GM20431 (cell line): ENCODE measurements around the gene NETO1.

Experiments
- in situ Hi-C: fragments of 300-500 bp; cut with MseI, MboI; formaldehyde crosslinking; loops from one replicate; pipeline ENCODE4 v1.15.0; 2020; ENCODE audit warnings: low sequenced_read_pairs; ENCODE audit not compliant: unreplicated experiment

Gene NETO1

DNA sequence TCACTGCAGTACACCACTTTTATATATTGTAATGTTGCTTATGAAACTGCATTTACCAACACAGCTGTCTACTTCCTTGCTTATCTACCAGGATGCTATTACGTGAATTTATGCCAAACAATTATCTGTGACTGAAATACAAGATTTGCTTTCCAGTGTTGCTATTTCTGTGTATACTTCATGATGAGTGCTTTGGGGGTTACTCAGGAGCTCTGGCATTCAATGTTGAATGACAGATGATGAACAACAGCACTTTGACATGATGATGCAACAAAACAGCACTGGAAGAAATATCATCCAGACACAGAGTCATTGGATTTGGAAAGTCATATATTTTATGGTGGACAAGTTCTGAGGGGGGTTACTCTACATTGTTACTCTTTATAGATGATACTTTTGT is 125.8 kb downstream of the NETO1 start:
- in situ Hi-C loops = no loop called here

DNA sequence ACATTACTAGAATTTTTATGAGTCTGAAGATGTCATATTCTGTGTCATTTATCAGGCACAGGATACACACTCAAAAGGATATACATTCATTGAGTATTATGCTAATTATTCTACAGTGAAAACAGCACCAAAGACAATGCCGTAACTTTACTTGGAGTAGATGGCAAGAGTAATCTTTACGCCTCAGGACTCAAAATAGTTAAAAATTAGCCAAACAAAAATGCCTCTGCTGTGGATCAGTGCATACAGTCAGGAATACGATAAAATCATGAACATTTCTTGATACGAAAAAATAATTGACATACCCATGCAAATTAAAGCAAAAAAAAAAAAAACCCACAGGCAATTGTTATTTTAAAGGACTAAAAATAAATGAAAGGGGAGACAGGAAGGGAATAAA is 129.7 kb downstream of the NETO1 start:
- in situ Hi-C loops = no loop called here

DNA sequence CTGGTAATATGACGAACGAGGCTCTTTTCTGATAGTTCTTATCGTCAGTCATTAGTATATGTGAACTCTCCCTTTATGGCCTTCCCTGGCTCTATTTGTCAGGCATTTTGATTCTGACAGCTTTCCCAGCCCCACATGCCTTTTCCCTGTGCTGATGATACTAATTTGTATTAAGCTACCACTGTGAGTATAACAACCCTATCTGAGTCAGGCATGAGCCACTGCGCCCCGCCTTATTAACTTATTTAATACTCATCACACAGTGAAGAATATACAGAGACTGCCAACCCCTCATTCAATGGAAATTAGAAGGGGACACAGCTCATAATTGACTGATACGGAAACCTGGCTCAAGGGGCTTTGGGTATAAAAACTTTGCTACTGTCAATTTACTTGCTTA is 140.0 kb downstream of the NETO1 start:
- in situ Hi-C loops = no loop called here

DNA sequence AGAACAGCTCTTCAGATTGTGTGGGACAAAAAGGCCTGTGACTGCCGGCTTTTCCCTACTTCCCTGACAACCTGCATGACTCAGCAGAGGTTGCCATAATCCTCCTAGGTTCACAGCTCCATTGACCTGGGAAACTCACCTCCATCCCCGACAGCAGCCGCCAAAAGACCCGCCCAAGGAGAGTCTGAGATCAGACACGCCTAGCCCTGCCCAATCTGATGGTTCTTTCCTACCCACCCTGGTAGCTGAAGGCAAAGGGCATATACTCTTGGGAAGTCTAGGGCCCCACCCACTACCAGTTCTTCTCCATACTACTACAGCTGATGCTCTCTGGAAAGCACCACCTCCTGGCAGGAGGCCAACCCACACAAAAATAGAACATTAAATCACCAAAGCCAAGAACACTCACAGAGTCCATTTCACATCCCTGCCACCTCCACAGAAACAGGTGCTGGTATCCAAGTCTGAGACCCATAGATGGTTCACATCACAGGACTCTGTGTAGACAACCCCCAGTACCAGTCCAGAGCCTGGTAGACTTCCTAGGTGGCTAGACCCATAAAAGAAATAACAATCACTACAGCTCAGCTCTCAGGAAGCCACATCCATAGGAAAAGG is 140.6 kb downstream of the NETO1 start:
- in situ Hi-C loops = no loop called here

DNA sequence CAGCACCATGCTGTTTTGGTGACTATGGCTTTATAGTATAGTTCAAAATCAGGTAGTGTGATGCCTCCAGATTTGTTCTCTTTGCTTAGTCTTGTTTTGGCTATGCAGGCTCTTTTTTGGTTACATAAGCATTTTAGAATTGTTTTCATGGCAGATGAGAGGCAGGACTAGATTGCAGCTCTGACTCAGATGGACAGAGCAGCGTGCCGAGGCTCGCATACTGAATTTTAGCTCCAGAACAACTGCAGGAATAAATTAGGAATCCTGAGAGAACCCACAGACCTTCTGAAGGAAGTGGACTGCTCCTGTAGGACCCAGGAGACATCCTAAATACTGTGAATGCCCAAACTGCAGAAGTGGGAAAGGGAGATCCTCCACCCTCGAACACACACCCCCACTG is 141.6 kb downstream of the NETO1 start:
- in situ Hi-C loops = no loop called here

DNA sequence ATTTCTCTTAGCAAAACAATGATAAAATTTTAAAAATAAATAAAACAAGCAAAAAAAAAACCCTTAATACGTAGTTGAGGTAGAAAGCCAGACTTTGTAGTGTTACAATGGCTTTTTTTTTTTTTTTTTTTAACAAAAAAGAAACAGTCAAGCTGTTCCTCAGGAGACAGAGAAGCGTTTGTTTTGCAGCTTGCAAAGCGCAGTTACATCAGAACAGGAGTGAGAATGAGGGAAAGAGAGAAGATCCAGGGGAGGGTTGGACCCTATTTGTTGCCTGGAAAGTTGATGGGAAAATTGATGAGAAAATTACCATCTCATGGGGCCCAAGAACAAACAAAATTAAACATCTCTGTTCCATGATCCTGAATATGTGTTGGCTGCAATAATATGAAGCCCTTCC is 146.5 kb downstream of the NETO1 start:
- in situ Hi-C loops = no loop called here

DNA sequence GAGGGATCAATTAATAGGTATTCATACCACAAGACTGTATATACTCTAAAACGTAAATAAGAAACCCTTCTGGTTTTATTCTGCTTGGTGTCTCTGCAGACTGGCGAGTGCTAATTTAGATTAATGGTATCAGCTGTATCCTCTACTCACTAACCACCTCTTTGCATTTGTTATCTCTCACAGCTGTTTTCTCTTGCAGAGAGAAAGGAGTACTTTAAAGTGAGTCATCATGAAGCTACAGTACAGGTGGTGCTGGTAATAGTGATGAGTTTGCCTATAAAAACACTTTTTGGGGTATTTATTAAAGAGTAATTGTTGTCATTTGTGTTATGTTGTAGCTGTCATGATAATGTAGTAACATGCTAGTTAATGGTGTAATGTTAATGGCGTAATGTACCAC is 147.7 kb downstream of the NETO1 start:
- in situ Hi-C loops = no loop called here

DNA sequence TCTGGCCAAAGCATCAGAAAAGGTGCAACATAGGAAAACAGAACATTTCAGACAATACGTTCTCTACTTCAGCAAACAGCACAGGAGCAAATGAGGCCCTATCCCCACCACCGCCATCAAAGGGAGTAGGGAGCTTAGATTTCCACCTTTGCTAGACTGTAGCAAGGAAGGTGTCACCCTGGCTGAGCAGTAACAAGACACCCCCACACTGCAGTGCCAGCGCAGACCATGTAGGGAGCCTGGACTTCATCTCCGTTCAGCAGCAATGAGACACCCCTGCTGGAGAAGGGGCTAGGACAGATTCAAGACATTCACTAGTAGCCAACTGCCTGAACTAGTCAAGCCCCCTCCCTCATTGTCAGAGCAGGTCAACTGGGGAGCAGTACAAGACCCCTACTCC is 163.6 kb downstream of the NETO1 start:
- in situ Hi-C loops = no loop called here

DNA sequence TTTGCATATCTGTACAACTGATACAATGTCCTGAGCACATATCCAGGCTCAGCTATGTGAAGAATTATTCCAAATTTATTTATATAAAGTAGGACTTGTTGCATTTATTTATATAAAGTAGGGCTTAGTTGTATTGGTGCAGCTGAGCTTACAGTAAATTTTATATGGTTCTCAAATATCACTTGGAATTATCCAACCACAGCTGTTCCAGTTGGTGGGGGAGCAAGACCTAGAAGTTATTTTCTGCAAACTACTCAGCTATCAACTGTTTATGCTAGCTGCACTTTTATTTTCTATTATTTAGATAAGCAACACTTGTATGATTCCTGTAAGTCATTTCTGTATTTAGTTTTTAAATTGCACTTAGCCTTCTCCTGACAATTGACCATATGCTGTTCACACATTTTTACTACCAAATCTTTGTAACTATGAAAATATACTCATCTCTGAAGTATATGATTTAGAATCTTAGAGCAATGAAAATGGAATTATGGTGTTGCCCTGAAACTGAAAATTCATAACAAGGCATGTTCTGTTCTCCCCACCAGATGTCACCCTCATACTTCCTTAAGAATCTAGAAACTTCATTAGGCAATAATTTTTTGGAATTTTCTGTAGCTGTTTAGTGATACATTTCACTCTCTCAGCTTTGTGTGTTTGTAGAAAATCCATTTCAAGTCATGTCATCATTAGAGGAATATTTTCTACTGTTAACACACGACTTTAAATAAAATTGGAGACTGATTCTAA is 166.7 kb downstream of the NETO1 start:
- in situ Hi-C loops = no loop called here

DNA sequence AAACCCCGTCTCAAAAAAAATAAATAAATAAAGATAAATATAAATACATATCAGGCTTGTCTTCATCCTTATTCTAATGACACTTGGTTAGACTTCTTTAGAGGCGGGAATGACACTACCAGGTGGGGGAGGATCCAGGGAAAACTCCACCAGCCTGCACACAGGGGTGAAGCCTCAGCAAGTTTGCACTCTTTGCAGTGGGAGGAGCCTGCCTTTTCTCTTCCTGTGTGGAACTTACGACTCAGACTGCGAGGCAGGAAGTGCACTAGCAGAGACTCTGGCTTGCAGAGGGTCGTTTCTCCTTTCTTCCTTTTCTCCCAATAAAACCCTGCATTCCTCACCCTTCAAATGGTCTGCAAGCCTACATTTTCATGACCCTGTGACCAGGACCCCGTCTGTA is 170.1 kb downstream of the NETO1 start:
- in situ Hi-C loops = no loop called here

DNA sequence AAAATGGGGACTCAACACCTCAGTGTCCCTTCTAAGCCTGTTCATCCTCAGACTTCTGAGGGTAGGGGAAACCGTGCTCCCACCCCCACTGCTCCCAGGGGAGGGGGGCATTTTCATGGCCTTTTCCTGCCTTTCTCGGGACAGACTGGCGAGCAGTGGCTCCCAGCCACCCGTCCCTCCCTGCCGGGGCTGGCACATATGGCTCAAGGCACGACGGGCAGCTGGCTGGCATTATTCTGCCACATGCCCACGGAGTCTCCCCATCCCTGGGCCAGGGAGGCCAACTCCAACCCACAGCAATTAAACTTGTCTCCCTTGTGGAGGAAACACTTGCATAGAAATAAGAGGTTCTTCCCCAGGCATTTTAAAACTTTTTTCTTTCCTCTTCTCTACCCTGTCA is 175.2 kb downstream of the NETO1 start:
- in situ Hi-C loops = no loop called here
